ENCODE data around the gene KCNRG.
"Not testable (repeated sequence)": the region's sequence is repeated elsewhere in the genome, so short reads cannot be mapped to it uniquely, and the experiment has no call there.

Gene KCNRG

DNA sequence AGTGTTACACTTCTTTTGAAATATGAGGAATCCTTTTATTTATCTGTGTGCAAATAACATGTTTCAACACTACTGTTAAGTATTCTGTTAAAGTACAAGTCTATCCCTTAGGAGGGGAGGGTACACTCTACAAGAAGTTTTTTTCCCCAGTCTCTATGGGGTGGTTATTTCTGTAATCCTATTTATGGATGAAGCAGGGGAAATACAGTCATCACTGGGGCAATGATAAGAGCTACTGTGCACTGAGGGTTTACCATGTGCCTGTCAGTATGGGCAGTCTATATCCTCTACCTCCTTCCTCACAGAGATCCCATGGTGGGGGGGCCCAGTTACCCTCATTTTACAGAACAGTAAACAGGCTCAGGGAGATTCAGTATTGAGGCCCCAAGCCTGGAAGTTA lies 35.0 kb upstream of the KCNRG start:
- no peak overlapping the region for H3K27ac ChIP-seq
- no peak for DNase-seq (ENCODE audit: low spot score)
- TF ChIP-seq, protein P1, sequence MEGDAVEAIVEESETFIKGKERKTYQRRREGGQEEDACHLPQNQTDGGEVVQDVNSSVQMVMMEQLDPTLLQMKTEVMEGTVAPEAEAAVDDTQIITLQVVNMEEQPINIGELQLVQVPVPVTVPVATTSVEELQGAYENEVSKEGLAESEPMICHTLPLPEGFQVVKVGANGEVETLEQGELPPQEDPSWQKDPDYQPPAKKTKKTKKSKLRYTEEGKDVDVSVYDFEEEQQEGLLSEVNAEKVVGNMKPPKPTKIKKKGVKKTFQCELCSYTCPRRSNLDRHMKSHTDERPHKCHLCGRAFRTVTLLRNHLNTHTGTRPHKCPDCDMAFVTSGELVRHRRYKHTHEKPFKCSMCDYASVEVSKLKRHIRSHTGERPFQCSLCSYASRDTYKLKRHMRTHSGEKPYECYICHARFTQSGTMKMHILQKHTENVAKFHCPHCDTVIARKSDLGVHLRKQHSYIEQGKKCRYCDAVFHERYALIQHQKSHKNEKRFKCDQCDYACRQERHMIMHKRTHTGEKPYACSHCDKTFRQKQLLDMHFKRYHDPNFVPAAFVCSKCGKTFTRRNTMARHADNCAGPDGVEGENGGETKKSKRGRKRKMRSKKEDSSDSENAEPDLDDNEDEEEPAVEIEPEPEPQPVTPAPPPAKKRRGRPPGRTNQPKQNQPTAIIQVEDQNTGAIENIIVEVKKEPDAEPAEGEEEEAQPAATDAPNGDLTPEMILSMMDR (conservative IDR thresholded peaks at IDR 0.05; ENCODE audit: low read depth): no peak
- ChIA-PET POLR2A (ENCODE audit: low non-redundant PET) (no interaction called here), CTCF (no interaction called here)

DNA sequence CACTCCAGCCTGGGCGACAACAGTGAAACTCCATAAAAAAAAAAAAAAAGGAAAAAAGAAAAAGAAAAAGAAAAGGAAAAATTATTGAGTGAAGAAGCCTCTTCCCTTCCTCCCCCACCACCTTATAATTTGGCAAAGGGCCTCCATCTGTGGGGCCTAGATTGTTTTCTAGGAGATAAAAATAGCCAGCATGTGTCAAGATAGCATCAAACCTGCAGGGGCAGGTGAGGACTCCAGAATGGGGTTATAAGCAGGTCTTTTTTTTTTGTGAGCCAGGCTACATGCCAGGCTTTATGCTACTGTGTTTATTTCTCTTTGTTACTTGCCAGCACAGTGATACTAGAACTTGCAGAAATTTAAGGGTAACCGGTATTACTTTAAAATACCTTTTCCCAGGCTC lies 30.1 kb upstream of the KCNRG start:
- ChIA-PET CTCF (no interaction called here), POLR2A (ENCODE audit: low non-redundant PET) (no interaction called here)
- no peak overlapping the region for H3K27ac ChIP-seq
- no peak for DNase-seq (ENCODE audit: low spot score)
- TF ChIP-seq, protein P1 (conservative IDR thresholded peaks at IDR 0.05; ENCODE audit: low read depth): no peak

- no peak for DNase-seq (ENCODE audit: low spot score)
- POLR2A ChIA-PET (ENCODE audit: low non-redundant PET): no interaction called here
- no peak overlapping the region for H3K27ac ChIP-seq
- CTCF ChIA-PET: interaction anchor here (0.6 kb wide), 1 partner anchor 941 kb away, joined by 9 read pairs; no protein-coding TSS in a partner anchor
- TF ChIP-seq, protein P1 (conservative IDR thresholded peaks at IDR 0.05; ENCODE audit: low read depth): no peak
These were observed 28.8 kb upstream of the KCNRG start for GRCh38 chr13:49986471-49986870.

GRCh38 chr13:49990612-49991011 lies 24.6 kb upstream of the KCNRG start:
- H3K27ac ChIP-seq: peak overlapping the region; percentile 26; the same call in 1 of the 2 replicates
- CTCF ChIA-PET: interaction anchor here (1.1 kb wide), 1 partner anchor 1079 kb away, joined by 3 read pairs; no protein-coding TSS in a partner anchor
- POLR2A ChIA-PET (ENCODE audit: low non-redundant PET); DNase-seq (ENCODE audit: low spot score): not testable (repeated sequence)

- CTCF ChIA-PET: no interaction called here
- TF ChIP-seq, protein P1 (conservative IDR thresholded peaks at IDR 0.05; ENCODE audit: low read depth): no peak
- no peak overlapping the region for H3K27ac ChIP-seq
- no peak for DNase-seq (ENCODE audit: low spot score)
- POLR2A ChIA-PET (ENCODE audit: low non-redundant PET): no interaction called here
These were observed 22.1 kb upstream of the KCNRG start for GRCh38 chr13:49993111-49993510.

- POLR2A ChIA-PET (ENCODE audit: low non-redundant PET): no interaction called here
- no peak for DNase-seq (ENCODE audit: low spot score)
- H3K27ac ChIP-seq: no peak overlapping the region
- TF ChIP-seq, protein P1 (conservative IDR thresholded peaks at IDR 0.05; ENCODE audit: low read depth): no peak
- CTCF ChIA-PET: no interaction called here
These were observed 21.6 kb upstream of the KCNRG start for GRCh38 chr13:49993666-49994065.

- ChIA-PET POLR2A (ENCODE audit: low non-redundant PET) (no interaction called here), CTCF (no interaction called here)
- no peak for DNase-seq (ENCODE audit: low spot score)
- TF ChIP-seq, protein P1 (conservative IDR thresholded peaks at IDR 0.05; ENCODE audit: low read depth): no peak
- H3K27ac ChIP-seq: peak overlapping the region; percentile 98
These were observed 19.6 kb upstream of the KCNRG start for GRCh38 chr13:49995625-49996101.

Measured in RWPE1 (cell line).